GM21737 (cell line): ENCODE results near the gene ARL4C.

Source experiments
- ATAC-seq: cut with Tn5 transposase; IDR thresholded peaks from one replicate; pipeline ENCODE4 v1.9.1; 2021; ENCODE audit warnings: mild to moderate bottlenecking, moderate library complexity; ENCODE audit not compliant: unreplicated experiment

Gene ARL4C

DNA sequence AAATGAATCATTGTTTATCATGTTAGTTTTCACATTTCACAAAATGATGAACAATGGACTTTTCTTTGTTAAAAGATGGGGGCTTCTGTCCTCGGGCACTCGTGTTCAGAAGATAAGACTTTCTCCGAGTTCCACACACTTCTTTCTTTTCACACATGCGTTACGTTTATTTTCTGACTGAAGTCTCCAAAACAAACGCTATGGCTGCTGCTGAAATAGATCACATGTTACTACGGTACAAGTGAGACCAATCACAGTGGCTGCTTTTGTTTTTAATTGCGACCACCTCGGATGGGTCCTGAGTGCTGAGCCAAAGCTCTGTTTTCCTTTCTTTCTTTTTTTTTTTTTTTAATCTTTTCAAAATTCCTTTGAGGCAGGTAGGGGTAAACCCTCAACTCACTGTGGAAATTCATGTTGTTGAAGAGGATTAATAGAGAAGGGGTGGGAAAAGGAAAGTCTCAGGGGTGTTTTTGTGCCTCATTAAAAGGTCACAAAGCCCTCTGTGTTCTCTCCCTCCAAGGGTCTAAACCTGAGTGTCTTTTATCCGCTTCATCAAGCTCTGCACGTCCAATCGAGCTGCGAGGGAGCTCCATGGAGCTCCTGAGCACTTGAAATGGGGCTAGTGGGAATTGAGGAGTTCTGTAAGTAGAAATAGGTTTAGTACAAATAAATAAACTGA, 48.2 kb downstream of the ARL4C start:
- no peak for ATAC-seq

DNA sequence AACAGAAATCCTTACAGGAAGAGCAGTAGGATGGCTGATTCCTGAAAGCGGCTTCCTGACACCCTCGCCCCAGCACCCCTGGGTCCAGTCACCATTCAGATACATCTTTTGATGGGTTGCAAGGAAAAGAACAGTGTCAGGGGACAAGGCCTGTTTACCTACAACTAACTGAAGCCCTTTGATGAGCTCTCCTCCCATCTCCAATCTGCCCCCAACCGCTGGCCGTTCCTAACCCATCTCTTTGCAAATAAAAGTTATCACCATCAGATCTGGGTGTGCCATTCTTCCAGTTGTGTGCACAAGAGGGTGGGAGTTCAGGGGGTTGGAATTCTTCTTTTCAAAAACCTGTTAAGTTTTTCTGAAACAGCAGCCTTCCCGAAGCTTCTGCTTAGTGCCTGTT, 48.9 kb downstream of the ARL4C start:
- ATAC-seq = no peak

DNA sequence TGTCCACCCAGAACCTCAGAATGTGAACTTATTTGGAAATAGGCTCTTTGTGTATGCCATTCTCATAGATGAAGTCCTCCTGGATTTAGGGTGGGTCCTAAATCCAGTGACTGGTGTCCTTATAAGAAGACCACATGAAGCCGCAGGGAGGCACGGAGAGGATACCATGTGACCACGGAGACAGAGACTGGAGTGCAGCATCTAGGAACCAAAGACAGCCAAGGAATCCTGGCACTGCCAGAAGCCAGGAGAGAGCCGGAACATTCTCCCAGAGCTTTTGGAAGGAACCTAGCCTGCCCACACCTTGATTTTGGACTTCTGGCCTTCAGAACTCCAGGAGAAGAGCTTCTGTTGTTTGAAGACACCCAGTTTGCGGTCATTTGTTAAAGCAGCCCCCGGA, 49.7 kb downstream of the ARL4C start:
- no peak for ATAC-seq

DNA sequence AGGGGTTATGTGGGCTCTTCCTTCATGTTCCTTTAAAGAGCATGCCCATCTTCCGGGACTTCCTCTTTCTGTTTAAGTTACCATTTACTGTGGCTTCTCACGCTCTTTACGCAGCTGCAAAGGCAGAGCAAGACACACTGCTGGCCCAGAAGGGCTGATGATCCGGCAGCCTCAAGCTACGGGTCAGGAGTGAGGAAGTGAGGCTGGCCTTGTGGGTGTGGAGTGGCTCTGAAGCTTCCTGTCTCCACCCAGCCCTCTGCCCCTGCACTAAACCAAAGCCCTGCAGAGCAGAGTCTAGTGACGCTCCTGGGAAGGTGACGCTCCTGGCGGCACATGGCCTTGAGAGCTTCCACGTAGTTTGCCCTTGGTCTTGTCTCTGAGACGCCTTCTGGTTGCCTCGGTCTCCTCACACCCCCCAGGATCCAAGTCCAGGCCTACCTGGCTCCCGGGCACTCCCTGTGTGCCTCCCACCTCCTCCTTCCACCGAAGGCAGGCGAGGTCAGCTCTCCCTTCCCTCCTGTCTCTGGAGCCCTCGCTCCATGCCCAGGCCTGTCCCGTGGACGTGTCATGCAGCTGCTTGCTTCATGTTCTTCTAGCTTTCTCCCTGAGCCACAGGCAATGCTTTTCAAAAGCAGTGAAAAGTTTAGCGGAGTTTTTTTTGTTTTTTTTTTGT, 50.3 kb downstream of the ARL4C start:
- peak; percentile 90 for ATAC-seq

DNA sequence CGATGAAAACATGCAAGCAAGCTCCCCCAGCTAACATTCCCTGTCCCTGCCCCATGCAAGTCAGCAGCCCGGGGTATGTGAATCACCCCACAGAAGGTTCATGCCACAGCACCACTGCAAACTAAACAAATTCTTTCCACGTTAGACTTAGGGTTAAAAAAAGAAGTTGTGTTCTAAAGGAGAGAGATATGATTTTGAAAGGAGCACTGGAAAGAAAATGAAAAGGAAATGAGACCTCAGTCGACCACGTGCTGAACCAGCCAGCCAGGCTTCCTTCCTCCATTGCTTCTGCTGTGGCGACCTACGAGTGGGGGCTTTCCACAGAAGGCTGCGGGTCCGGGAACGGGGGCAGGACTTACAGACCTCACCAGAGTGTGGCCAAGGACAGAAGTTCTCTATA, 52.0 kb downstream of the ARL4C start:
- ATAC-seq = no peak

DNA sequence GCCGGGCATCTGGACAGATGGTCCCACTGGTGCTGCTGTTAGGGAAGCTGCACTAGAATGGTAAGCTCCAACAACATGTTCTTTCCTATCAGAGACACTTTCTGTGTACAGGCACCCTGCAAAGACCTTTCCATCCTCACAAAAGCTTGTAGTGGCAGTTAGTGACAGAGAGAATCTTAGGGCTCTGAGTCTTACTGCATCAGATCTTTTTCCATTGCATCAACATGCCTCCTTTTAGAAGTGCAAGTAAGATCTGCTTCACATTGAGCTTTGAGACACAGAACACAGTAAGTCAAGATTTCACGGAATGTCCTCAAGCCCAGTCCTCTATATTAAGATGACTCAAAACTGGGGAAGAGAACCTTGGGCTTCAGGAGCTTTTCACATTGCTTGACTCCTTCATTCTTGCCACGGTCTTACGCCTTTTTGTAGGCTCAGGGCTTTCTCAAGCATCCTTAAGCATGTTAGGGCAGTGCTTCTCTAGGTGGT, 52.6 kb downstream of the ARL4C start:
- no peak for ATAC-seq
